Embryonic facial prominence (tissue), 1 donor: ENCODE measurements around the gene IPMK.

Experiments
- DNase-seq: peaks from one replicate; pipeline ENCODE4 v3.0.0-alpha.2; 2016; ENCODE audit errors: extremely low spot score

IPMK gene

GRCh38 chr10:58267713-58268453, at the start of gene IPMK:
Gene IPMK (minus strand): TSS chr10:58267894. CDS start chr10:58267611, 283 bp downstream.
- peak; percentile 67 for DNase-seq

- DNase-seq: no peak
Measured at GRCh38 chr10:58316874-58317273, 49.2 kb upstream of the IPMK start.

GRCh38 chr10:58311026-58311425, 43.3 kb upstream of the IPMK start:
- DNase-seq: no peak

- DNase-seq: no peak
Measured at GRCh38 chr10:58307676-58308075, 40.0 kb upstream of the IPMK start.

- no peak for DNase-seq
Measured at GRCh38 chr10:58305821-58306220, 38.1 kb upstream of the IPMK start.

GRCh38 chr10:58304099-58304633, 36.5 kb upstream of the IPMK start:
- no peak for DNase-seq

GRCh38 chr10:58302254-58302653, 34.6 kb upstream of the IPMK start:
- no peak for DNase-seq

GRCh38 chr10:58300676-58301075, 33.0 kb upstream of the IPMK start:
- no peak for DNase-seq

- DNase-seq: no peak
Measured at GRCh38 chr10:58299580-58299979, 31.9 kb upstream of the IPMK start.

- DNase-seq: no peak
Measured at GRCh38 chr10:58293989-58294388, 26.3 kb upstream of the IPMK start.

GRCh38 chr10:58291538-58292174, 24.0 kb upstream of the IPMK start:
- DNase-seq: no peak

GRCh38 chr10:58282615-58283014, 14.9 kb upstream of the IPMK start:
- no peak for DNase-seq

- DNase-seq: no peak
Measured at GRCh38 chr10:58281092-58281752, 13.5 kb upstream of the IPMK start.

GRCh38 chr10:58280477-58280876, 12.8 kb upstream of the IPMK start:
- no peak for DNase-seq

GRCh38 chr10:58278962-58279307, 11.2 kb upstream of the IPMK start:
- no peak for DNase-seq

- no peak for DNase-seq
Measured at GRCh38 chr10:58278274-58278961, 10.7 kb upstream of the IPMK start.

GRCh38 chr10:58275908-58276307, 8.2 kb upstream of the IPMK start:
- DNase-seq: no peak

- no peak for DNase-seq
Measured at GRCh38 chr10:58275261-58275660, 7.6 kb upstream of the IPMK start.

- no peak for DNase-seq
Measured at GRCh38 chr10:58269782-58270290, 2.1 kb upstream of the IPMK start.

GRCh38 chr10:58268946-58269781, 1.5 kb upstream of the IPMK start, which contains the start of gene CISD1:
Gene CISD1 (plus strand): TSS chr10:58269162. CDS start chr10:58269274, 112 bp downstream.
- DNase-seq: peak; percentile 98

GRCh38 chr10:58268454-58268945, 806 bp upstream of the IPMK start:
- peak; percentile 50 for DNase-seq
